ENCODE results near the gene E2F2. TPM values are rescaled to one million over a fixed set of nuclear protein-coding genes. Genes with fewer than 3 reads are reported as not detected.

The E2F2 gene
- total RNA-seq, 1 donor from 2014 or later, result 6.2 TPM

GRCh38 chr1:23483321-23484252, 47.4 kb downstream of the E2F2 start, which contains the start of gene ASAP3:
ASAP3 (minus strand) TSS chr1:23484179; CDS start chr1:23484133, 46 bp downstream.
- DNase-seq, result peak; percentile 75

DNA sequence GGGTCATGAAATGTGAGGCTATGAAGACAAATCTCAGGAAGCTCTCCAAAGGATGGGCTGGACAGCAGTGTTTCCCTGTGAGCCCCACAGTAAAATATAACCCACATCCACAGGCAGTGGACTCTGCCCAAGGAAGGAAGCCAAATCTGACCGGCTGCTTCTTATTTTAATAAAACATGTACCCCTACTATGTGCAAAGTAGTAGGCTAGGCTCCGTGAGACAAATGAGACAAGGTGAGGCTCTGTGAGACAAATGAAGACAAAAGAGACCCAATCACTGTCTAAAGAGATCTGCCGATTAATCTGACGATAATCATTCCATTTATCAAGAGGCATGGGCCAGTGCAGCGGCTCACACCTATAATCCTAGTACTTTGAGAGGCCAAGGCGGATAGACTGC, 49.1 kb downstream of the E2F2 start:
- no peak for DNase-seq

DNA sequence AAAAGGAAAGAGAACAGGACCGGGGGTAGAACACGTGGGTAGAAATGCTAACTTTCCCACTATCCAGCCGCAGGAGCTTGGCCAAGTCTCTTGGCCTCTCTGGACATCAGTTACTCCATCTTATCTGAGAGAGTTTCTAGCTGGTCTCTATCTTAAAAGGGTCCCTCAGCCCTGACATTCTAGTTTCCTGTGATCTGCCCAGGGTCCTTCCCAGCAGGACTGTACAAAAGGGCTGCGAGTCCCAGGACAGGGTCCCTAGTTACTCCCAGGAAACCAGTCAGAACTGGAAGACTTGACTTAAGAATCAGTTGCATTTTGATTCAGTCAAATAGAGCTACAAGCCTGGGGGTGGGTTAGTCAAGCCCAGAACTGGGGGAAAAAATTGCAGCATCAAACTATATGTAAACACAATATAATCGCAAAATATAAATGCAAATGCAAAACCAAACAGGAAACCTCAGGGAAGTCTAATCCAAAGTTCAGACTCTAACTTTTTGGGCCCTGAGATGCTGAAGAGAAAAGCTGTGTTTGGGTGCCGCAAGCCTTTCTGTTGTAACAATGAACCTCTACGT, 49.9 kb downstream of the E2F2 start:
- no peak for DNase-seq

GRCh38 chr1:23480187-23481025, 50.6 kb downstream of the E2F2 start:
- DNase-seq, result no peak

GRCh38 chr1:23479666-23479941, 51.4 kb downstream of the E2F2 start:
- DNase-seq, result no peak

- peak; percentile 71 for DNase-seq
Observed at GRCh38 chr1:23478896-23479665, 52.0 kb downstream of the E2F2 start.

GRCh38 chr1:23477359-23478144, 53.5 kb downstream of the E2F2 start:
- no peak for DNase-seq

- DNase-seq, result no peak
Observed at GRCh38 chr1:23475641-23476040, 55.4 kb downstream of the E2F2 start.

- DNase-seq, result no peak
Observed at GRCh38 chr1:23475134-23475628, 55.9 kb downstream of the E2F2 start.

- peak; percentile 69 for DNase-seq
Observed at GRCh38 chr1:23473037-23473800, 57.8 kb downstream of the E2F2 start.

- no peak for DNase-seq
Observed at GRCh38 chr1:23472351-23473036, 58.5 kb downstream of the E2F2 start.

DNA sequence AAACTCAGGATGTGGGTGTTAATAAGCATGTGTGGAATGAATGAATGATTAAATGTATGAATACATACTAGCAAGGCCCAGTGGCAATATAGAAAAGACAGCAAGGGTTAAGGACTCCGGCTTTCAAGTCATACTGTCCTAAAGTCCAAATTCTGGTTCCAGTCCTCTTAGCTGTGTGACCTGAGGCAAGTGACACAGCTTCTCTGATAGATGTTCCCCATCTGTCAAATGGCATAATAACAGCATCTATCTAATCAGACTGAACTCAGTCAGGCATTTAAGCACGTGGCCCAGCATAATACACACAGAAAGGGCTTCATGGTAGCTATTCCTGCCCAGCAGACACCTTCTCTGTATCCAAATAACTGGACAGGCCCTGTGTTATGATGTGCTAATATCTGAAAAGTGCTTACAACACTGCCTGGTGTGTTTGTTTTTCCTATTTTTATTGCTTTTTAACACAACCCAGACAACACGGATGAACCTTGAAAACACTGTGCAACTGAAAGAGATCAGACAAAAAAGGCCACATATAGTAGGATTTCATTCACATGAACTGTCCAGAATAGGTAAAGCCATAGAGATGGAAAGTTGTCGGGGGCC, 59.5 kb downstream of the E2F2 start:
- no peak for DNase-seq

- peak; percentile 57 for DNase-seq
Observed at GRCh38 chr1:23470282-23471070, 60.6 kb downstream of the E2F2 start.

- no peak for DNase-seq
Observed at GRCh38 chr1:23469372-23469982, 61.6 kb downstream of the E2F2 start.

GRCh38 chr1:23466423-23466989, 64.5 kb downstream of the E2F2 start:
- no peak for DNase-seq

- no peak for DNase-seq
Observed at GRCh38 chr1:23463286-23463685, 67.7 kb downstream of the E2F2 start.

DNA sequence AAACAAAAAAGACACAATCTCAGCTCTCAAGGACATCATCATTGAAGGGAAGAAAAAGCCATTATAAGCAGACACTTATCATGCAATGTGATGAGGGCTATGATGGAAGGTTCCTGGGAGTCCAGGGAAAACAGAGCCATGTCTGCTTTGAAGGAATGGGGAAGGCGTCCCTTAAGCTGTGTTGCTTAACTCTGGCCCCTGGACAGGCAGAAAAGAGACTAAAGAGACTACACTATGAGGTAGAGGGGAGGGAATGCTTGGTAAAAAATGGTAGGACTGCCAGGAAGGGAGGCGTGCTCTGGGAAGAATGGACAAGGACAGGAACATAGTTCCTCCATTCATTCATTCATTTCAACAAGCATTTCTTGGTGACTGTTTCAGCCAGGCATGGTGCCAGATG, 68.3 kb downstream of the E2F2 start:
- no peak for DNase-seq

GRCh38 chr1:23461050-23461449, 70.0 kb downstream of the E2F2 start:
- DNase-seq, result no peak
